Measurements from ENCODE around the gene NPHP1.
"Not testable (repeated sequence)": the region's sequence is repeated elsewhere in the genome, so short reads cannot be mapped to it uniquely, and the experiment has no call there.

The NPHP1 gene

GRCh38 chr2:110101901-110102803 lies 102.7 kb downstream of the NPHP1 start:
- Histone ChIP-seq H3K4me1 (ENCODE audit: insufficient read depth, low read length, poor library complexity, severe bottlenecking) (peaks cover 53% of the 10 kb centered on the region), H3K79me2 (ENCODE audit: insufficient read depth, low read length) (no peaks in the 10 kb centered on the region), H2AFZ (ENCODE audit: low read length) (no peak overlapping the region), H3K4me3 (ENCODE audit: low read length, poor library complexity, severe bottlenecking) (no peak overlapping the region), H3K36me3 (ENCODE audit: insufficient read depth, low read length) (no peaks in the 10 kb centered on the region), H3K27me3 (ENCODE audit: insufficient read depth, low read length, poor library complexity, severe bottlenecking) (no peaks in the 10 kb centered on the region), H3K4me2 (ENCODE audit: low read depth, low read length, poor library complexity, severe bottlenecking) (no peak overlapping the region), H3K9ac (ENCODE audit: low read depth, low read length, poor library complexity, severe bottlenecking) (no peak overlapping the region), H4K20me1 (ENCODE audit: insufficient read depth, low read length, poor library complexity, severe bottlenecking) (no peaks in the 10 kb centered on the region), H3K9me3 (ENCODE audit: insufficient read depth, low read depth, low read length) (no peaks in the 10 kb centered on the region), H3K9me2 (replicated peaks; ENCODE audit: low read depth, low read length) (no peaks in the 10 kb centered on the region), H3F3A (ENCODE audit: low read depth) (no peaks in the 10 kb centered on the region)
- no peak for TF ChIP-seq CTCF (conservative IDR thresholded peaks at IDR 0.05; ENCODE audit: low read length)

GRCh38 chr2:110101280-110101844 lies 103.5 kb downstream of the NPHP1 start:
- 0 out of 2 replicates have a peak overlapping the region, but pooled peaks have one; percentile 27 for H2AFZ ChIP-seq (ENCODE audit: low read length)
- no peaks in the 10 kb centered on the region for H3F3A ChIP-seq (ENCODE audit: low read depth)

GRCh38 chr2:110100880-110101279 lies 103.9 kb downstream of the NPHP1 start:
- Histone ChIP-seq H3K4me1 (ENCODE audit: insufficient read depth, low read length, poor library complexity, severe bottlenecking) (peaks cover 40% of the 10 kb centered on the region), H2AFZ (ENCODE audit: low read length) (0 out of 2 replicates have a peak overlapping the region, but pooled peaks have one; percentile 27)
- not testable (repeated sequence) for H3K79me2 ChIP-seq (ENCODE audit: insufficient read depth, low read length); H3K27me3 ChIP-seq (ENCODE audit: insufficient read depth, low read length, poor library complexity, severe bottlenecking); H3K9ac ChIP-seq (ENCODE audit: low read depth, low read length, poor library complexity, severe bottlenecking); H4K20me1 ChIP-seq (ENCODE audit: insufficient read depth, low read length, poor library complexity, severe bottlenecking); H3K4me2 ChIP-seq (ENCODE audit: low read depth, low read length, poor library complexity, severe bottlenecking); H3F3A ChIP-seq (ENCODE audit: low read depth); H3K36me3 ChIP-seq (ENCODE audit: insufficient read depth, low read length); H3K9me2 ChIP-seq (replicated peaks; ENCODE audit: low read depth, low read length); H3K4me3 ChIP-seq (ENCODE audit: low read length, poor library complexity, severe bottlenecking); H3K9me3 ChIP-seq (ENCODE audit: insufficient read depth, low read depth, low read length)

More at GRCh38 chr2:110101280-110101844, 103.5 kb downstream of the NPHP1 start:
- Histone ChIP-seq H4K20me1 (ENCODE audit: insufficient read depth, low read length, poor library complexity, severe bottlenecking) (no peaks in the 10 kb centered on the region), H3K9me2 (replicated peaks; ENCODE audit: low read depth, low read length) (no peaks in the 10 kb centered on the region), H3K4me3 (ENCODE audit: low read length, poor library complexity, severe bottlenecking) (no peak overlapping the region), H3K9ac (ENCODE audit: low read depth, low read length, poor library complexity, severe bottlenecking) (no peak overlapping the region), H3K4me2 (ENCODE audit: low read depth, low read length, poor library complexity, severe bottlenecking) (no peak overlapping the region), H3K27me3 (ENCODE audit: insufficient read depth, low read length, poor library complexity, severe bottlenecking) (no peaks in the 10 kb centered on the region), H3K79me2 (ENCODE audit: insufficient read depth, low read length) (no peaks in the 10 kb centered on the region), H3K36me3 (ENCODE audit: insufficient read depth, low read length) (no peaks in the 10 kb centered on the region), H3K4me1 (ENCODE audit: insufficient read depth, low read length, poor library complexity, severe bottlenecking) (peaks cover 45% of the 10 kb centered on the region), H3K9me3 (ENCODE audit: insufficient read depth, low read depth, low read length) (no peaks in the 10 kb centered on the region)
- TF ChIP-seq CTCF (conservative IDR thresholded peaks at IDR 0.05; ENCODE audit: low read length) (no peak), EZH2phosphoT487 (IDR thresholded peaks at IDR 0.05; ENCODE audit: borderline replicate concordance) (no peak)
